HG03060 (cell line): ENCODE results near the gene ZNF341.
A peak's percentile ranks its signal among the peaks of the same experiment; 100 is the strongest.

Experiments
- ATAC-seq: cut with Tn5 transposase; IDR thresholded peaks from one replicate; pipeline ENCODE4 v1.9.1; 2021; ENCODE audit warnings: low read depth, moderate number of reproducible peaks; ENCODE audit not compliant: unreplicated experiment

The ZNF341 gene

GRCh38 chr20:33765099-33765498 lies 33.3 kb downstream of the ZNF341 start:
- ATAC-seq = no peak

GRCh38 chr20:33765592-33765991 lies 33.8 kb downstream of the ZNF341 start:
- ATAC-seq = no peak

GRCh38 chr20:33766686-33767085 lies 34.9 kb downstream of the ZNF341 start:
- ATAC-seq = no peak

GRCh38 chr20:33767777-33768138 lies 36.0 kb downstream of the ZNF341 start:
- no peak for ATAC-seq

- ATAC-seq = no peak
Measured at GRCh38 chr20:33769043-33769442, 37.2 kb downstream of the ZNF341 start.

GRCh38 chr20:33770005-33770404 lies 38.2 kb downstream of the ZNF341 start:
- ATAC-seq = no peak

- no peak for ATAC-seq
Measured at GRCh38 chr20:33771938-33772337, 40.1 kb downstream of the ZNF341 start.

GRCh38 chr20:33772439-33772838 lies 40.6 kb downstream of the ZNF341 start:
- ATAC-seq = no peak

- ATAC-seq = peak; percentile 72
Measured at GRCh38 chr20:33773412-33774089, 41.8 kb downstream of the ZNF341 start.

GRCh38 chr20:33777816-33778215 lies 46.0 kb downstream of the ZNF341 start:
- no peak for ATAC-seq

- ATAC-seq = no peak
Measured at GRCh38 chr20:33781133-33781532, 49.3 kb downstream of the ZNF341 start.

GRCh38 chr20:33781945-33782344 lies 50.1 kb downstream of the ZNF341 start:
- ATAC-seq = no peak

- ATAC-seq = no peak
Measured at GRCh38 chr20:33783256-33783655, 51.5 kb downstream of the ZNF341 start.

- no peak for ATAC-seq
Measured at GRCh38 chr20:33783818-33784217, 52.0 kb downstream of the ZNF341 start.

GRCh38 chr20:33784225-33784624 lies 52.4 kb downstream of the ZNF341 start:
- no peak for ATAC-seq

- no peak for ATAC-seq
Measured at GRCh38 chr20:33785503-33785902, 53.7 kb downstream of the ZNF341 start.

- ATAC-seq = no peak
Measured at GRCh38 chr20:33787253-33787891, 55.6 kb downstream of the ZNF341 start.

GRCh38 chr20:33788351-33789049 lies 56.7 kb downstream of the ZNF341 start:
- no peak for ATAC-seq

- no peak for ATAC-seq
Measured at GRCh38 chr20:33789109-33789857, 57.5 kb downstream of the ZNF341 start.

- ATAC-seq = no peak
Measured at GRCh38 chr20:33789858-33790182, 58.0 kb downstream of the ZNF341 start.

GRCh38 chr20:33790566-33790965 lies 58.8 kb downstream of the ZNF341 start:
- no peak for ATAC-seq
